Epithelial cell of prostate (primary cell): ENCODE measurements around the gene RNPS1.
"Not testable (repeated sequence)": the region's sequence is repeated elsewhere in the genome, so short reads cannot be mapped to it uniquely, and the experiment has no call there.

Experiments used
- DNase-seq: peaks from one replicate; pipeline ENCODE4 v3.0.0-alpha.2; 2011; ENCODE audit warnings: low read depth, low spot score
- H3K27ac ChIP-seq: fragments of 450-650 bp; 2 replicates; pipeline ENCODE4 v1.5.1; 2017; ENCODE audit warnings: mild to moderate bottlenecking

The RNPS1 gene

GRCh38 chr16:2263026-2263425 is 4.9 kb downstream of the RNPS1 start:
- not testable (repeated sequence) for DNase-seq, H3K27ac ChIP-seq

- H3K27ac ChIP-seq, result no peak overlapping the region
- DNase-seq, result no peak
Observed at GRCh38 chr16:2260250-2260649, 7.7 kb downstream of the RNPS1 start.

GRCh38 chr16:2258530-2258929 is 9.4 kb downstream of the RNPS1 start:
- not testable (repeated sequence) for H3K27ac ChIP-seq, DNase-seq

- H3K27ac ChIP-seq, result no peak overlapping the region
- no peak for DNase-seq
Observed at GRCh38 chr16:2257726-2258125, 10.2 kb downstream of the RNPS1 start.

GRCh38 chr16:2256531-2257140 is 11.3 kb downstream of the RNPS1 start:
- H3K27ac ChIP-seq, result peak overlapping the region; percentile 20
- DNase-seq, result no peak

GRCh38 chr16:2253293-2253692 is 14.6 kb downstream of the RNPS1 start:
- peak overlapping the region; percentile 98 for H3K27ac ChIP-seq
- no peak for DNase-seq

GRCh38 chr16:2252806-2253148 is 15.1 kb downstream of the RNPS1 start:
- DNase-seq, result no peak
- peak overlapping the region; percentile 98 for H3K27ac ChIP-seq

GRCh38 chr16:2251296-2252111 is 16.4 kb downstream of the RNPS1 start, which contains the start of gene ECI1:
ECI1 (minus strand) TSS chr16:2251587; CDS start chr16:2251566, 21 bp downstream.
- H3K27ac ChIP-seq, result peak within 1 kb of the TSS; percentile 98
- peak; percentile 39 for DNase-seq

- peak overlapping the region; percentile 98 for H3K27ac ChIP-seq
- no peak for DNase-seq
Observed at GRCh38 chr16:2250652-2251295, 17.2 kb downstream of the RNPS1 start.

GRCh38 chr16:2246301-2246885 is 21.5 kb downstream of the RNPS1 start:
- H3K27ac ChIP-seq, result no peak overlapping the region
- DNase-seq, result no peak

- no peak overlapping the region for H3K27ac ChIP-seq
- DNase-seq, result no peak
Observed at GRCh38 chr16:2244926-2245795, 22.8 kb downstream of the RNPS1 start.

- no peak for DNase-seq
Observed at GRCh38 chr16:2244301-2244700, 23.6 kb downstream of the RNPS1 start.

GRCh38 chr16:2243781-2244180 is 24.1 kb downstream of the RNPS1 start:
- no peak for DNase-seq
- no peak overlapping the region for H3K27ac ChIP-seq

More at GRCh38 chr16:2244301-2244700, 23.6 kb downstream of the RNPS1 start:
- H3K27ac ChIP-seq, result no peak overlapping the region

- DNase-seq, result no peak
- no peak overlapping the region for H3K27ac ChIP-seq
Observed at GRCh38 chr16:2243031-2243528, 24.8 kb downstream of the RNPS1 start.

GRCh38 chr16:2242598-2242997 is 25.3 kb downstream of the RNPS1 start:
- DNase-seq, result no peak
- no peak overlapping the region for H3K27ac ChIP-seq

- DNase-seq, H3K27ac ChIP-seq: not testable (repeated sequence)
Observed at GRCh38 chr16:2240331-2240730, 27.6 kb downstream of the RNPS1 start.

- H3K27ac ChIP-seq, result no peak overlapping the region
- DNase-seq, result no peak
Observed at GRCh38 chr16:2238838-2239675, 28.9 kb downstream of the RNPS1 start.

- H3K27ac ChIP-seq, result no peak overlapping the region
Observed at GRCh38 chr16:2238150-2238837, 29.6 kb downstream of the RNPS1 start.

More at GRCh38 chr16:2238150-2238837, 29.6 kb downstream of the RNPS1 start:
- no peak for DNase-seq
